Activated T-cell treated with anti-CD3 and anti-CD28 coated beads, Interleukin-2, amount 50 U/mL, for 1 hour (primary cell): ENCODE data around the gene QRICH2.
"Not testable (repeated sequence)": the region's sequence is repeated elsewhere in the genome, so short reads cannot be mapped to it uniquely, and the experiment has no call there.

Source experiments
- DNase-seq: peaks from one replicate; pipeline ENCODE4 v3.0.0-alpha.2; 2020

Gene QRICH2, protein sequence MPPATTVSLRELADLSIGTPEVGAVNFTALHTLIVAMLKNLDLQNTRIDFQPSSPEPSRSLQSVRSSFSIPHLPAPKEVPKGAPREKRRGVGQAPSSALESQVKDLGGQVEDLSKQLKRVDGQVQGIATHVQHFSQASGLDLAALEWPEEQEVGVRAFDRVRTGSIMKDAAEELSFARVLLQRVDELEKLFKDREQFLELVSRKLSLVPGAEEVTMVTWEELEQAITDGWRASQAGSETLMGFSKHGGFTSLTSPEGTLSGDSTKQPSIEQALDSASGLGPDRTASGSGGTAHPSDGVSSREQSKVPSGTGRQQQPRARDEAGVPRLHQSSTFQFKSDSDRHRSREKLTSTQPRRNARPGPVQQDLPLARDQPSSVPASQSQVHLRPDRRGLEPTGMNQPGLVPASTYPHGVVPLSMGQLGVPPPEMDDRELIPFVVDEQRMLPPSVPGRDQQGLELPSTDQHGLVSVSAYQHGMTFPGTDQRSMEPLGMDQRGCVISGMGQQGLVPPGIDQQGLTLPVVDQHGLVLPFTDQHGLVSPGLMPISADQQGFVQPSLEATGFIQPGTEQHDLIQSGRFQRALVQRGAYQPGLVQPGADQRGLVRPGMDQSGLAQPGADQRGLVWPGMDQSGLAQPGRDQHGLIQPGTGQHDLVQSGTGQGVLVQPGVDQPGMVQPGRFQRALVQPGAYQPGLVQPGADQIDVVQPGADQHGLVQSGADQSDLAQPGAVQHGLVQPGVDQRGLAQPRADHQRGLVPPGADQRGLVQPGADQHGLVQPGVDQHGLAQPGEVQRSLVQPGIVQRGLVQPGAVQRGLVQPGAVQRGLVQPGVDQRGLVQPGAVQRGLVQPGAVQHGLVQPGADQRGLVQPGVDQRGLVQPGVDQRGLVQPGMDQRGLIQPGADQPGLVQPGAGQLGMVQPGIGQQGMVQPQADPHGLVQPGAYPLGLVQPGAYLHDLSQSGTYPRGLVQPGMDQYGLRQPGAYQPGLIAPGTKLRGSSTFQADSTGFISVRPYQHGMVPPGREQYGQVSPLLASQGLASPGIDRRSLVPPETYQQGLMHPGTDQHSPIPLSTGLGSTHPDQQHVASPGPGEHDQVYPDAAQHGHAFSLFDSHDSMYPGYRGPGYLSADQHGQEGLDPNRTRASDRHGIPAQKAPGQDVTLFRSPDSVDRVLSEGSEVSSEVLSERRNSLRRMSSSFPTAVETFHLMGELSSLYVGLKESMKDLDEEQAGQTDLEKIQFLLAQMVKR (N-terminal part only)

DNA sequence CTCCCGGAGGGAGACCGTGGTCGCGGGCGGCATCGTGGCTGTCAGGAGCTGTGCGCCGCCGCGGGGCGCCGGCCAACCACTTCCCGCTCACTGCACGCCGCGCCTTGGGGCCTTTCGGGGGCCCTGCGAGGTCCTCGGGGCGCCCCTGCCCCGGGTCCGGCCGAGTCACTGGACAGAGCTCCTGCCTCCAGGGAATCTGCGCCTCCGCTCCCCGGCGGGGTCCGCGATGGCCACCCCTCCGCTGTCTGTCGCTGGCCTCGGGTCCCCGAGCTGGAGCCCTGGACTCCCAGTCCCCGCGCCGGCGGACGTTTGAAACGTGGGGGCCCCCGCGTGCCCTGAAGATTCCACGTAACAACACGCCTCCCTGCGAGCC is at the start of gene QRICH2:
QRICH2 (minus strand) TSS at position 311 of the 373 bp plus-strand sequence; CDS start at position 33, 278 bp downstream.
- no peak for DNase-seq

DNA sequence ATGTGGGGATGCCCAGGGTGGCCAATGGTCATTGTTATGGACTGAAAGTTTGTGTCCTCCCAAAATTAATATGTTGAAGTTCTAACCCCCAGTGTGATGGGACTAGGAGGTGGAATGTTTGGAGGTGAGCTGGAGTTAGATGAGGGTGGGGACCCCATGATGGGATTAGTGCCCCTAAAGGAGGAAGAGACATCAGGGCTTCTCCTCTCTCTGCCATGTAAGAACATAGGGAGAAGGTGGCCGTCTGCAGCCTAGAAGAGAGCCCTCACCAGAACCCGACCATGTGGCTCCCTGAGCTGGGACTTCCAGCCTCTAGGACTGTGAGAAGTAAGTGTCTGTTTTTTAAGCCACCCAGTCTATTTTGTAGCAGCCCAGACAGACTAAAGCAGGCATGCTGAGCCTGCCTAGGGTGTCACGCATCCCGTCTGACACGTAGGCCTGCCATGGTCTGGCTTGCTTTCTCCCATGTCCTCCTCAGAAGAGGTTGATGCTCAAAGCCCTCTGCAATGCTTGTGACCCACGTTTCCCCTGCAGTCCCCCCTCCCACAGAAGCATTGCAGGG is 49.6 kb upstream of the QRICH2 start:
- no peak for DNase-seq

DNA sequence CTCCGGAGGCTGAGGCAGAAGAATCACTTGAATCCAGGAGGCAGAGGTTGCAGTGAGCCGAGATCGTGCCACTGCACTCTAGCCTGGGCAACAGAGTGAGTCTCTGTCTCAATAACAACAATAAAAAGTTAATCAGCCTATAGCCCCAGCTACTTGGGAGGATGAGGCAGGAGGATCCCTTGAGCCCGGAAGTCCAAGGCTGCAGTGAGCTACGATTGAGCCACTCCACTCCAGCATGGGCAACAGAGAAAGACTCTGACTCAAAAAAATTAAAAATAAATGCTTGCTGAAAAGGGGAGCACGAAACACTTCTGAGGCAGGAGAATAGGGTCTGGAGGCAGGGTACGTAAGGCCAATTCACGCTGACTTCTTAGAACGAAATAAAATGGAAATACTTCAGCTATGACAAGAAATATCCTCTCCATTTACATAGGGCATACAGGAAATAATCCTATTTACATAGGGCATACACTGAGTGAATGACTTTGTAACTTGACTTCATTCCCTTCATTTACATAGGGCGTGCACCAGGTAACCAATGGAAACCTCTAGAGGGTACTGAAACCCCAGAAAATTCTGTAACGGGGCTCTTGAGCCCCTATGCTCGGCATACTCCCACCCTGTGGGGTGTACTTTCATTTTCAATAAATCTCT is 48.9 kb upstream of the QRICH2 start:
- DNase-seq = no peak

DNA sequence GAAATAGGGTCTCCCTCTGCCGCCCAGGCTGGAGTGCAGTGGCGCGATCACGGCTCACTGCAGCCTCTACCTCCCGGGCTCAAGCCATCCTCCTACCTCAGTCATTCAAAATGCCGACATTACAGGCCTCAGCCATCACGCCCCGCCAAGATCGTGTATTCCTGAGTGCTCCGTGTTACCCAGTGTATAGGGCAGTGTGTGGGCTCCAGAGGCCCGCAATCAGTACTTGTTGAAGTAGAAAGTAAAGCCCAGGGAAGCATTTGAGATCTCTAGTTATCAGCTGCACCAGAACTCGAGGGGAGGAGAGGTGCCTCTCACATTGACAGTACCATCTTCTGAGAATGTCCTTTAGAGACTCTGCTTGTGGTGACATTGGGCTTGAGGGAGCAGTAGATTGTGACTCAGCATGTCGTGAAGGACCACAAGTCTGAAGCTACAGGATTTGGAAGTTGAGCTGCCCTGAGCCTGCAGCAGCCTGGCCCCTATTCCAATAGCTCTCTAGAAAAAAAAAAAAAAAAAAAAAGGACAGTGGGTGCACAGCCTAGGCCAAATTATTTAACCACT is 46.8 kb upstream of the QRICH2 start:
- DNase-seq = no peak

DNA sequence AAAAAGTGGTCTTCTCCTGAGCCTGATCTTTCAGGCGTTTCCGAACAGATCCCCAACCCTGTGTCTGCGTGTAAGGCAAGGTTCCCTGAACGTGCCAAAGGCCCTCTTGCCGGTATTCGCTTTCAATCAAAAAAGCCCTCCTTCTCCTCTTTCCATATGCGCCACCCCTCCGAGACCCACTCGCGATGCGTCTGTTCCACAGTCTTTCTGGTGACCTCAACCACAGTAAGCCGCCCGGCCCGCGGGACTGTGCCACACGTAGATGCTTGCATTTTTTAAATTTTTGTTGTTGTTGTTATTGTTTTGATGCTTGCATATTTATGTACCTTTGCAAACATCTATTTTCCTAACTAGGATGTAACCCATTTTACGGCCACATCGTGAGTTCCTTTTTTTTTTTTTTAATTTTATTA is 46.2 kb upstream of the QRICH2 start:
- no peak for DNase-seq

DNA sequence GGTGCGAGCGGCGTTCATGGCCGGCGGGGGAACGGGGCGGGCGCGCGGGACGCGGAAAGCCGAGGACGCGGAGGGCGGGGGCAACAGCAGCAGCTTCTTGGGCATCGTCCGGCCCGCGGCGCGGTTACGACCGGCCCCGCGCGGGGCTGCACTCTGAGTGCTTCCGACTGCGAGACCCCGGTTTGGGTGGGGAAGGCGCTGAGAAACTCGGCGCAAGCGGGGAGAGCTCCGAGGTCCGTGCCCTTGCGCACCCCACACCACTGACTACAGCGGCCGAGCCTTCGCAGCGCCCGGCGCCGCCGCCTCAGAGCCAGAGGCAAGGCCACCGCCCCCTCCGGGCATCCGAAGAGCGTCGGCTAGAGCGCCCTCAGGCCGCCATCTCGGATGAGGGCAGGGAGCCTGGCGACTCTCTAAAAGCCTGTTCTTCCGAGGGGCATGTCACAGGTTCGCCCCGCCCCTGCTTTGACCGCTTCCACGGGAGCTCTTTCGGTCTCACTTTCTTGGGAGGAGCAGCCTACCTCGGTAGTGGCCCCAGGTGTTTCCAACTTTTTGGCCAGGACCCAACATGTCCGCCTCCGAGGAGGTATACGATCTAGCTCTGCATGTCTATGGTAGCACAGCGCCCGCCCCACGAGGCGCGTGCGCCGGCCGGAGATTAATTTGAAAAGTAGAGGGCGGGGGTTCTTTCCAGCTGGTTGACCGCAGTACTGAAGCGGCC is 45.7 kb upstream of the QRICH2 start, which contains the start of gene PRPSAP1:
PRPSAP1 (minus strand) TSS at position 318 of the 718 bp plus-strand sequence; CDS start at position 105, 213 bp downstream.
- DNase-seq = peak; percentile 85

DNA sequence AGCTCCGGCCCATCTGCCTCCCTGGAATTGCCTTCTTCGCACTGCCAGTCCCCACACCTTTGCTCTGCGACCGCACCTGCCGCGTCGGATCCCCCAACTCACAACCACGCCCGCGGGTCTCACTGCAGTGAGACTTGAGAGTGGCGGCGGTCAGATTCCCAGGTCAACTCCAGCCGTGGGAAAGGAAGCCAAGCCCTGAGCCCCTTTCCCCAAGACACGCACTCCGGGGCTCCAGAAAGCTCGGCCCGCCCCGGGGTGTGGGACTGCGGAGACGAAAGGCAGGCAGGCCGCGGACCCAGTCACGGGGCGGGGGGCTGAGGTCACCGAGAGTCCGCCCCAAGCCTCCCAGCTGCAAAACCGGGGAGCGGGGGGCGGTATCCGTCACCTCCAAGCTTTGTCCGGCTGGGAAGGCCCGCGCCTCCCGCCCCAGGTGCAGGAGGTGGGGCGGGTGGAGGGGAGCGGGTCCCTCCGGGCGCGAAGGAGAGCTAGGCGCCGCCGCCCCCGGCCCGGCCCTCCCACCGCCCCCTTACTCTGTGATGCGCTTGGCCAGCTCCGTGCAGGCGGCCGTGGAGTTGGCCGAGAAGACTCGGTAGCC is 45.0 kb upstream of the QRICH2 start:
- DNase-seq = peak; percentile 25

DNA sequence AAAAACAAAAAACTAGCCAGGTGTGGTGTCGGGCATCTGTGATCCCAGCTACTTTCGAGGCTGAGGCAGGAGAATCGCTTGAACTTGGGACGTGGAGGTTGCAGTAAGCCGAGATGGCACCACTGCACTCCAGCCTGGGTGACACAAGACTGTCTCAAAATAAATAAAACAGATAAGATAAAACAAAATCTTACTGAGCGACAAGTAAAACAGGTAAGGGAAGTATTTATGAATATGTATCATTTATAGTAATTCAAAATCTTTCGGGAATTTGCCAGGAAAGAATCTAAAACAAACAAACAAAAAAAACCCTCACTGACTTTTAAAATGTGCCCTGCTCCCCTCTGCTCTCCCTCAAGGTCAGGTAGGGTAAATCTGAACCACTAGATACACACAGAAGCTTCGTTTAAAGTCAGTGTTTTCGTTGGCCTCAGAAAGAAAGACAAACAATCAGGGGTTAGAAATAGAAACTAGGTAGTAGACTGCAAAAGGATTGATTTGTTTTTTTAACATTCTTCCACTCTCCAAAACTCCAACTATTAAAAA is 43.5 kb upstream of the QRICH2 start:
- no peak for DNase-seq

DNA sequence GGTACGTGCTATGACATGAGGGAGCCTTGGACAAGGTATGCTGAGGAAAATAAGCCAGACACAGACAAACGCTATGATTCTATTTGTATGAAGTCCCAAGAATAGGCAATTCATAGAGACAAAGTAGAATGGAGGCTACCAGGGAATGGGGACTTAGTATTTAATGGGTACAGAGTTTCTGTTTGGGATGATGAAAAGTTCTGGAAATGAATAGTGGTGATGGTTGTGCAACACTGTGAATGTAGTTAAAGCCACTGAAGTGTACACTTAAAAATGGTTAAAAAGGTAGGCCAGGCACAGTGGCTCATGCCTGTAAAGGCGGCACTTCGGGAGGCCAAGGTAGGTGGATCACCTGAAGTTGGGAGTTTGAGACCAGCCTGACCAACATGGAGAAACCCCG is 42.4 kb upstream of the QRICH2 start:
- DNase-seq = no peak

DNA sequence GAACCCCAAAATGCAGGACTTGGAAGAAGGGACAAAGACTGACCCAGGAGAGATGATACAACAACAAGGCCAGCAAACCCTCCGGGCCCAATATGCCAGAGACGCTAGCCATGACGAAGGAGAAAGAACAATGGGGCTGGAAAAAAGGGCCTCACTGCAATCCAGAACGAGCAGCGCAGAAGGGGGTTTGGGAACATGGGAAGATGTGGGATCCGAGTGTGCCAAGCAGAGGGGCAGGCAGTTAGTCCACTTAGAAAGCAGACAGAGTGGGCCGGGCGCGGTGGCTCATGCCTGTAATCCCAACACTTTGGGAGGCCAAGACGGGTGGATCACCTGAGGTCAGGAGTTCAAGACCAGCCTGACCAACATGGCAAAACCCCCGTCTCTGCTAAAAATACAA is 38.9 kb upstream of the QRICH2 start:
- DNase-seq = not testable (repeated sequence)

DNA sequence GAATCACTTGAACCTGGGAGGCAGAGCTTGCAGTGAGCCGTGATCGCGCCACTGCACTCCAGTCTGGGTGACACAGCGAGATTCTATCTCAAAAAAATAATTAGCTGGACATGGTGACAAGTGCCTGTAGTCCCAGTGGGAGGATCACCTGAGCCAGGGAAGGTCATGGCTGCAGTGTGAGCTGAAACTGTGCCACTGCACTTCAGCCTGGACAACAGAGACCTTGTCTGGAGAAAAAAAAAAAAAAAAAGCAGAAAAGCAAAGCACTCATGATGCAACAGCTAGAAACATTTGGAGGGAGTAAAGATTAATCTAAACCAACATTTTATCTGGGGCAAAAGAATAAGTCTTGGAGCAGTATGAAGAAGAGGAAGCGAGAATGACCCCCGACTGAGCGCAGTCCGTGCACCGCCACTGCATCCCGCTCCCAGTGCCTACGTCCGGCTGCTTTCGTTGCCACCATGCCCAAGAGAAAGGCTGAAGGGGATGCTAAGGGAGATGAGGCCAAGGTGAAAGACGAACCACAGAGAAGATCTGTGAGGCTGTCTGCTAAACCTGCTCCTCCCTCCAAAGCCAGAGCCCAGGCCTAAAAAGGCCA is 37.4 kb upstream of the QRICH2 start:
- no peak for DNase-seq

DNA sequence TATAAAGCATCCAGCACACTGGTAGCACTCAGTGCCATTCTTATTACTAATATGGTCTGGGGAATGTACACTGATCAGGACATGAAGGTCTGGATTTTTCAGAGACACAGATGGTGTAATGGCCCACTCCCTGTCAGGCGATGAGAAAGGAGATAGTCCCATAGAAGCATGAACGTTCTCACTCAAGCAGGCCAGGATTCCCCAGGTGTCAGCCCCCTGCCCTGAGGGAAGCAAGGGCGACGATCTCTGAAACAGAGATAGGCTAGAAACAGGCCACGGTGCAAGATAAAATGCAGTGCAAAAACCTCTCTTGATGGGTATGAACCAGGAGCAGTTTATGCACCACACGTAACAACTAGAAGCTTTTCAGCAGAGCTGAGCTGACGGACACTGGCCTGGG is 35.0 kb upstream of the QRICH2 start:
- no peak for DNase-seq

DNA sequence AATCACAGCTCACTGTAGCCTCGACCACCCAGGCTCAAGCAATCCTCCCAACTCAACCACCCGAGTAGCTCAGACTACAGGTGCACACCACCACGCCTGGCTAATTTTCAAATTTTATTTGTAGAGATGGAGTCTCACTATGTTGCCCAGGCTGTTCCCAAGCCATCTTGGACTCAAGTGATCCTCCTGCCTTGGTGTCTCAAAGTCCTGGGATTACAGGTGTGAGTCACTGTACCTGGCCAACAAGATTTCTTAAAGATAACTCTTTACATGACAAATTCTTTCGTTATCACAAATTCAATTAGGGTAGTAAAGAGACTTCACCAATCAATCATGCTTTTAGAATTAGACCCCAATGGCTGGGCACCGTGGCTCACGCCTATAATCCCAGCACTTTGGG is 33.2 kb upstream of the QRICH2 start:
- no peak for DNase-seq

DNA sequence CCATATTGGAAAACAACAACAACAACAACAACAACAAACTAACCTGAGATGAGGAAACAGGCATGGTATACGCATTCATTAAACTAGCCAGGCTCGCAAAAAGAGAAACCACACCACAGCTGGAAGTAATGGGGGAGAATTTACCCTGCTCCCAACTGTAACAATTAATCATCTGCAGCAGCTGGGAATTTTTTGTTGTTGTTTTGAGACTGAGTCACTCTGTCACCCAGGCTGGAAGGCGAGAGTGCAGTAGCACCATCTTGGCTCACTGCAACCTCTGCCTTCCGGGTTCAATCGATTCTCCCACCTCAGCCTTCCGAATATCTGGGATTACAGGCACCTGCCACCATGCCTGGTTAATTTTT is 29.3 kb upstream of the QRICH2 start:
- no peak for DNase-seq

DNA sequence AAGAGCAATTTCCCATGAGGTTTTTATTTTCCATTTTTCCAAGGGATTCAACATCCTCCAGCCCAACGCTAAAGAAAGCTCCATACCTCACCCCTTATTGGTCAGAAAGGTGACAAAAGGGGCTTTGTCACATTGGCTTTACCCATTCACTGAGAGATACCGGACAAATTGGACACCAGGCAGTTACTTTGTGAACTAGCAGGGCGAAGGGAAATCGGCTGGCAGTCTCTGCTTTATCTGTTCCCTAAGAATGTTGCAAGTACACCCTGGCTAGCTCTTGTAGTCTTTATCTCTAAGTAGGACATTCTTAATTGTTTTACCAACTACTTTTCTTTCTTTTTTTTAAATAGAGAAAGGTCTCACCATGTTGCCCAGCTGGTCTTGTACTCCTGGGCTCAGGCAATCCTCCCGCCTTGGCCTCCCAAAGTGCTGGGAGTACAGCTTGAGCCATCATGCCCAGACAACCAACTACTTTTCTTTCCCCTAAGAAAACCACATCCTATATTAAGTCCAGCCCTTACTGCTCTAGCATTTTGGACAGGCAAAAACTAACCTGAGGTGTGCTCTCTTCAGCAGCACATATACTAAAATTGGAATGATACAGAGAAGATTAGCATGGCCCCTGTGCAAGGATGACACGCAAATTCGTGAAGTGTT is 28.8 kb upstream of the QRICH2 start:
- DNase-seq = no peak

DNA sequence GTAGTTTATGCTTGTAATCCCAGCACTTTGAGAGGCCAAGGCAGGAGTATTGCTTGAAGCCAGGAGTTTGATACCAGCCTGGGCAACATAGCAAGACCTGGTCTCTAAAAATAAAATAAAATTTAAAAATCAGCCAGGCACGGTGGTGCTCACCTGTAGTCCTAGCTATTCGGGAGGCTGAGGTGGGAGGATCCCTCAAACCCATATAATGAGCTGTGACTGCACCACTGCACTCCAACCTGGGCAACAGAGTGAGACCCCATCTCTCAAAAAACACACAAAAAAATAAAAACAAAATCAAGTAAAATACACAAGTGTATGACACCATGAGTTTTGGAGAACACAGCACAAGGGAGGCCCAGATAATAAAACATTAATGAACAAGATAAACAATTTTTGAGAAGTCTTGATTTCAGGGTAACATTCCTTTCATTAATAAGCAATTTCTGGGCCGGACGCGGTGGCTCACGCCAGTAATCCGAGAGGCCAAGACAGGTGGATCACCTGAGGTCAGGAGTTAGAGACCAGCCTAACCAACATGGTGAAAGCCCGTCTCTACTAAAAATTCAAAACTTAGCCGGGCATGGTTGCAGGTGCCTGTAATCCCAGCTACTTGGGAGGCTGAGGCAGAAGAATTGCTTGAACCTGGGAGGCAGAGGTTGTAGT is 27.8 kb upstream of the QRICH2 start:
- DNase-seq = no peak

DNA sequence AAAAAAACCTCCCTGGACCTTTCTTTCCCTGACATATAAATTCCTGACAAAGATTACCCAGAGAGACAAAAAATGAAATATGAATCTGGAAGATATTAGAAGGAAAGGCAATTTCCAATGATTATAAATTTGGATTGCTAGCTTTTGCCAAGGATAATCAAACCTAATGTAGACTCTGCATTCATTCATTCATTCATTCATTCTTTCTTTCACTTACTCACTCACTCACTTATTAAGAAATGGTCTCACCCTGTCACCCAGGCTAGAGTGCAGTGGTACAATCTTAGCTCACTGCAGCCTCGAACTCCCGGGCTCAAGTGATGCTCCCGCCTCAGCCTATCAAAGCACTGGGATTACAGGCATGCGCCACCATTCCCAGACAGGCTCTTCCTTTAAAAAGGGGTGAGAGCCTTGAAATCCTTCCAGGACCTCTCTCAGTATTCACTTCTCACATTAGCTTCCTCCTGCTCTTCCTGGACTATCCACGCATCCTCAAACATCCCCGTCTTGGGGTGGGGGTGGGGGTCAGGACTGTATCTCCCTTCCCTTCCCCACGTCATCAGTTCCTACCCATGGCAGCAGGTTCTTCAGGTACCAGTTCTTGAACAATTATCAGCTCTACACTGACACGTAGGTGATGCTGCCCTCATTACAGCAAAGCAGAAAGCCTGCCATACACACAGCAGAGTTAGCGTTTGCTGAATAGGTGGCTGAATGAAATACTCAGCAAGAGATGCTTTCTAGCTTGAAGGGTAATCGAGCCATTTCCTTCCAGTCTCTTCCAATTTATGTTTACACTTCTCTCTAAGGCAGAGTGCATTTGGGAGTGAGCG is 25.8 kb upstream of the QRICH2 start:
- no peak for DNase-seq

DNA sequence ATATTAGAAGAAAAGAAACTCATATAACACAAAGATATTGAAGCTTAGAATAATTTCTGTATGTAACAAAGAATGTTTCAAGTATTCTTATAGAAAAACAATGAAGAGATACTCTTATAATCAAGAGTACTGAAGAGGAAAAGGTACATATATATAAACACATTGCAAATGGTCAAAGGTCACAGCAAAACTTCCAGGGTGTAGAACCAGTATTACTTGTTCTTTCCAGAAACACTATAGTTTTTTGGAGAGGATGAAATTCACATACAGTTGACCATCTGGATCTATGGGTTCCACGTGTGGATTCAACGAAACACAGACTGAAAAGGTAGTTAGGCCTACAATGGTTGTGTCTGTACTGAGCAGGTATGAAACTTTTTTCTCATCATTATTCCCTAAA is 23.0 kb upstream of the QRICH2 start:
- DNase-seq = no peak
